Bronchial epithelial cell (primary cell): ENCODE data around the gene HOXD3. TPM values are rescaled to one million over a fixed set of nuclear protein-coding genes. Genes with fewer than 3 reads are reported as not detected.

Experiments
- DNase-seq: peaks from one replicate; pipeline ENCODE4 v3.0.0-alpha.2; 2010; ENCODE audit warnings: low read depth
- FAIRE-seq: peaks from 2 replicates; lab custom pipeline; 2011; peaks lifted over from hg19 to GRCh38; lab: Jason Lieb, UNC
- H3K27me3 ChIP-seq: 2 replicates; pipeline ENCODE4 v1.5.1; 2011; ENCODE audit warnings: low read length; ENCODE audit not compliant: control insufficient read depth, insufficient read depth
- H3K36me3 ChIP-seq: 2 replicates; pipeline ENCODE4 v1.5.1; 2011; ENCODE audit warnings: low read length; ENCODE audit not compliant: control insufficient read depth, insufficient read depth
- H3K4me3 ChIP-seq: 2 replicates; pipeline ENCODE4 v1.5.1; 2011; ENCODE audit warnings: mild to moderate bottlenecking, low read depth, low read length, control low read depth
- total RNA-seq: library from RNA; depleted of rRNA; stranded (reverse); fragments of >200 nt; gene quantifications from 2 replicates; pipeline ENCODE4 v1.2.1, GENCODE V29; 2014
- TF ChIP-seq, protein P1 (sequence below): IDR thresholded peaks from 2 replicates; pipeline ENCODE4 v1.5.1; 2011; ENCODE audit warnings: mild to moderate bottlenecking, moderate library complexity, low read length, control low read depth, inconsistent platforms; ENCODE audit not compliant: insufficient read depth, severe bottlenecking

The HOXD3 gene
- total RNA-seq, 1 donor from 2014 or later = not detected

DNA sequence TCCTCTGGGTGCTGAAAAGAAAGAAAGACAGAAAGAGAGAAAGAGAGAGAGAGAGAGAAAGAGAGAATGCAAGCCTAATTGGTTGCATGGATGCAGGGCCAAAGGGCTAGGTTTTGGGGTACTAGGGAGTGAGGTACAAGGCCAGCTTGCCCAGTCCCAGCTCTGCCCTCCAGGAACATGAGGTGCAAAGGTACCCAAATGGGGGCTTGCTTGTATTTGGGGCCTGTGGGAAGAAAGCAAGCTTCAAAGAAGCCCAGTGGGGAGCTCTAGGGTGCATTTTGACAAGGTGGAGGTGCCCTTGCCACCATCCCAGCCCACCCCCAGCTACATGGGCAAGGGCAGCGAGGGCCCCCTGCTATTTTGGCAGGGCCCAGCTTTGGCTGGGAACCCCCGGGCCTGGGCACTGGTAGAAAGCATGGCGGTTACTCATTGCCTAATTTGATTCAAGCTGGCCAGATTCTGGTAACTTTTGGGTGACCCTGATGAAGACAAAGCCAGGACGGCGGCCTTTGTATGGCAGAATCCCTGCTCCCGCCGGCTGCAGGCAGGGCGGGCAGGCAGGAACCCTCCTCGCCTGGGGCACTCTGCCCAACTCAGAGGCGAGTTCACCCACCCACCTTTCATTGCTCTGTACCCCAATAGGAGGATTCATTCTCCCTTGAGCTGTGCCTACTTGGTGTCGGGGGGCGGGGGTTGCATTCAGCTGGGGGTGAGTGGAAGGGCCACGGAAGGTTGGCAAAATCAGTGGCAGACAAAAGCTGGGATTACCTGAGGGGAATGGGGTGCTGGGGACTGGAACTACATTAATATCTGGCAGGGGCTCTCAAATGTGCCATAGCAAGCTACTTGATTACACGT is 6.3 kb upstream of the HOXD3 start:
- DNase-seq (no peak), FAIRE-seq (no peak)
- Histone ChIP-seq H3K36me3 (no peaks in the 10 kb centered on the region), H3K27me3 (peaks cover 75% of the 10 kb centered on the region), H3K4me3 (no peak overlapping the region)
- TF ChIP-seq, protein P1, sequence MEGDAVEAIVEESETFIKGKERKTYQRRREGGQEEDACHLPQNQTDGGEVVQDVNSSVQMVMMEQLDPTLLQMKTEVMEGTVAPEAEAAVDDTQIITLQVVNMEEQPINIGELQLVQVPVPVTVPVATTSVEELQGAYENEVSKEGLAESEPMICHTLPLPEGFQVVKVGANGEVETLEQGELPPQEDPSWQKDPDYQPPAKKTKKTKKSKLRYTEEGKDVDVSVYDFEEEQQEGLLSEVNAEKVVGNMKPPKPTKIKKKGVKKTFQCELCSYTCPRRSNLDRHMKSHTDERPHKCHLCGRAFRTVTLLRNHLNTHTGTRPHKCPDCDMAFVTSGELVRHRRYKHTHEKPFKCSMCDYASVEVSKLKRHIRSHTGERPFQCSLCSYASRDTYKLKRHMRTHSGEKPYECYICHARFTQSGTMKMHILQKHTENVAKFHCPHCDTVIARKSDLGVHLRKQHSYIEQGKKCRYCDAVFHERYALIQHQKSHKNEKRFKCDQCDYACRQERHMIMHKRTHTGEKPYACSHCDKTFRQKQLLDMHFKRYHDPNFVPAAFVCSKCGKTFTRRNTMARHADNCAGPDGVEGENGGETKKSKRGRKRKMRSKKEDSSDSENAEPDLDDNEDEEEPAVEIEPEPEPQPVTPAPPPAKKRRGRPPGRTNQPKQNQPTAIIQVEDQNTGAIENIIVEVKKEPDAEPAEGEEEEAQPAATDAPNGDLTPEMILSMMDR = no peak

GRCh38 chr2:176151442-176152287 is 5.4 kb upstream of the HOXD3 start, which contains the start of gene HOXD4:
Gene HOXD4 (plus strand): TSS chr2:176151550. CDS start chr2:176151634, 84 bp downstream.
- DNase-seq = no peak
- FAIRE-seq = no peak
- H3K27me3 ChIP-seq = peaks cover 75% of the 10 kb centered on the region
- no peak within 1 kb of the TSS for H3K4me3 ChIP-seq
- H3K36me3 ChIP-seq = no peaks in the 10 kb centered on the region
- TF ChIP-seq, protein P1 = no peak

- Histone ChIP-seq H3K4me3 (no peak overlapping the region), H3K27me3 (peaks cover 74% of the 10 kb centered on the region), H3K36me3 (no peaks in the 10 kb centered on the region)
- DNase-seq = no peak
- TF ChIP-seq, protein P1 = no peak
- FAIRE-seq = no peak
Observed at GRCh38 chr2:176152350-176153181, 4.5 kb upstream of the HOXD3 start.

DNA sequence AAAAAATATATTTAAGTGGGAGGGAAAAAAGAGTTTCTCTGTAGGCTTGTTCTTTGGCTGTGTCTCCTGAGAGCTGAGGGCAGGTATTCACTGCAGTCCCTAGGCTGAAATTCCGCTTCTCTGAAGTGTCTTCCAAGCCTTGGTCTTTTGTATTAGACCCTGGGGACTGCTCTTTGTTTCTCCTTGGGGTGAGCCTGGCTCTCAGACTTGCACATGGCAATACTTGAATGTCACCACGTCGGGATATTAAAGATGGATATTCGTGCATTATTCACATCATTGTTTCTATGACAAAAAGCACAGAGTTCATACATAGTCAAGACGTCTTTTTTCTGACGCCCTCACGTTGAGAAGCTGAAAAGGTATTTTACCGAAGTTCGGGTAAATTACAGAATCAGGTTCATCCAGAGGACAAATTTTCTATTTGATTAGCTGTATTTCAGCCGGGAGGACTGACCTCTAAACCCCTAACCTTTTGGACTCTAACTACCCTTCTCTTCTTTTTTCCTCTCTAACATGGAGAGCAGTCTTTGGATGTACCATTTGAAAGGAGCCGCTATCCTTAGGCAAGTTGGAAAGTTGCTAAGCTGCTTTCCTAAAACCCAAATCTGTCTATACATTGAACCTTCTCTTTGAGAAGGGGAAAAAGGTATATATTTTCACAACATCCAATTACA is 2.4 kb upstream of the HOXD3 start:
- DNase-seq (no peak), FAIRE-seq (no peak)
- no peak overlapping the region for H3K4me3 ChIP-seq
- TF ChIP-seq, protein P1 = no peak
- no peaks in the 10 kb centered on the region for H3K36me3 ChIP-seq
- peaks cover 72% of the 10 kb centered on the region for H3K27me3 ChIP-seq

- FAIRE-seq (no peak), DNase-seq (no peak)
- Histone ChIP-seq H3K36me3 (no peaks in the 10 kb centered on the region), H3K27me3 (peaks cover 72% of the 10 kb centered on the region), H3K4me3 (no peak overlapping the region)
- TF ChIP-seq, protein P1 = no peak
Observed at GRCh38 chr2:176155356-176156044, 1.6 kb upstream of the HOXD3 start.
